Ecto neural progenitor cell (in vitro differentiated cells): ENCODE measurements around the gene MCAT.
A peak's percentile ranks its signal among the peaks of the same experiment; 100 is the strongest.

ENCODE experiments used
- DNase-seq: peaks from one replicate; pipeline ENCODE4 v3.0.0-alpha.2; 2018; ENCODE audit warnings: low spot score

Gene MCAT

GRCh38 chr22:43172191-43172590, 29.0 kb upstream of the MCAT start:
- DNase-seq = no peak

- no peak for DNase-seq
Measured at GRCh38 chr22:43171607-43172006, 28.4 kb upstream of the MCAT start.

GRCh38 chr22:43171019-43171491, 27.9 kb upstream of the MCAT start:
- DNase-seq = no peak

- DNase-seq = no peak
Measured at GRCh38 chr22:43170131-43170480, 26.9 kb upstream of the MCAT start.

GRCh38 chr22:43169310-43170130, 26.3 kb upstream of the MCAT start:
- no peak for DNase-seq

GRCh38 chr22:43168471-43169309, 25.5 kb upstream of the MCAT start:
- DNase-seq = no peak

GRCh38 chr22:43167001-43167589, 23.9 kb upstream of the MCAT start:
- no peak for DNase-seq

GRCh38 chr22:43166132-43166930, 23.1 kb upstream of the MCAT start:
- DNase-seq = no peak

- no peak for DNase-seq
Measured at GRCh38 chr22:43164636-43165035, 21.4 kb upstream of the MCAT start.

GRCh38 chr22:43163241-43163795, 20.1 kb upstream of the MCAT start:
- DNase-seq = no peak

GRCh38 chr22:43162412-43163150, 19.4 kb upstream of the MCAT start:
- DNase-seq = no peak

- DNase-seq = no peak
Measured at GRCh38 chr22:43160497-43161126, 17.4 kb upstream of the MCAT start.

- DNase-seq = peak; percentile 64
Measured at GRCh38 chr22:43159484-43160178, 16.4 kb upstream of the MCAT start.

GRCh38 chr22:43158778-43159483, 15.7 kb upstream of the MCAT start:
- DNase-seq = no peak

GRCh38 chr22:43157874-43158546, 14.8 kb upstream of the MCAT start:
- DNase-seq = no peak

- no peak for DNase-seq
Measured at GRCh38 chr22:43156413-43156812, 13.2 kb upstream of the MCAT start.

- DNase-seq = no peak
Measured at GRCh38 chr22:43155789-43156188, 12.6 kb upstream of the MCAT start.

GRCh38 chr22:43154887-43155536, 11.8 kb upstream of the MCAT start:
- no peak for DNase-seq
